SH-SY5Y (cell line): ENCODE data around the gene RAC2.
A peak's percentile ranks its signal among the peaks of the same experiment; 100 is the strongest.

ENCODE experiments used
- GATA2 ChIP-seq: IDR thresholded peaks from 2 replicates; pipeline ENCODE4 v1.6.1; 2011; ENCODE audit warnings: mild to moderate bottlenecking, low read depth, low read length
- GATA3 ChIP-seq: IDR thresholded peaks from 2 replicates; pipeline ENCODE4 v1.6.1; 2011; ENCODE audit warnings: low read depth, mild to moderate bottlenecking, low read length, moderate library complexity

Gene RAC2

GRCh38 chr22:37267661-37268413 is 23.8 kb upstream of the RAC2 start:
- TF ChIP-seq GATA2 (no peak), GATA3 (no peak)

- no peak for TF ChIP-seq GATA2
- TF ChIP-seq GATA3: no peak
Measured at GRCh38 chr22:37267135-37267587, 23.1 kb upstream of the RAC2 start.

- TF ChIP-seq GATA2 (no peak), GATA3 (no peak)
Measured at GRCh38 chr22:37266581-37267134, 22.6 kb upstream of the RAC2 start.

GRCh38 chr22:37263966-37264887 is 20.2 kb upstream of the RAC2 start:
- no peak for TF ChIP-seq GATA3
- no peak for TF ChIP-seq GATA2

GRCh38 chr22:37262346-37262745 is 18.3 kb upstream of the RAC2 start:
- TF ChIP-seq GATA3 (no peak), GATA2 (no peak)

- TF ChIP-seq GATA2 (no peak), GATA3 (no peak)
Measured at GRCh38 chr22:37260901-37261336, 16.9 kb upstream of the RAC2 start.

- no peak for TF ChIP-seq GATA2
- TF ChIP-seq GATA3: no peak
Measured at GRCh38 chr22:37260155-37260795, 16.2 kb upstream of the RAC2 start.

- peak; percentile 70 for TF ChIP-seq GATA2
- no peak for TF ChIP-seq GATA3
Measured at GRCh38 chr22:37259540-37260029, 15.5 kb upstream of the RAC2 start.

- TF ChIP-seq GATA2: no peak
- TF ChIP-seq GATA3: no peak
Measured at GRCh38 chr22:37258753-37259401, 14.8 kb upstream of the RAC2 start.

GRCh38 chr22:37258005-37258752 is 14.1 kb upstream of the RAC2 start:
- TF ChIP-seq GATA2 (no peak), GATA3 (no peak)

- TF ChIP-seq GATA2: no peak
- no peak for TF ChIP-seq GATA3
Measured at GRCh38 chr22:37256075-37256726, 12.1 kb upstream of the RAC2 start.

- TF ChIP-seq GATA2: no peak
- no peak for TF ChIP-seq GATA3
Measured at GRCh38 chr22:37255558-37256006, 11.5 kb upstream of the RAC2 start.

- TF ChIP-seq GATA3 (no peak), GATA2 (no peak)
Measured at GRCh38 chr22:37254867-37255233, 10.8 kb upstream of the RAC2 start.
